Stimulated activated CD8-positive, alpha-beta memory T cell treated with anti-CD3 and anti-CD28 coated beads, Interleukin-2, amount 100 ng/mL, for 48 hours (primary cell): ENCODE results near the gene GNG12.
"Not testable (repeated sequence)": the region's sequence is repeated elsewhere in the genome, so short reads cannot be mapped to it uniquely, and the experiment has no call there.

ENCODE experiments used
- DNase-seq, 2 donors: peaks; one replicate each; pipeline ENCODE4 v3.0.0-alpha.2; 2020; ENCODE audit warnings: low read depth in 2 of 2

The GNG12 gene

GRCh38 chr1:67733681-67734322 lies 99.5 kb downstream of the GNG12 start:
- no peak for DNase-seq

GRCh38 chr1:67732750-67733151 lies 100.5 kb downstream of the GNG12 start:
- no peak for DNase-seq

GRCh38 chr1:67731322-67731721 lies 101.9 kb downstream of the GNG12 start:
- DNase-seq, result no peak

GRCh38 chr1:67730312-67730711 lies 103.0 kb downstream of the GNG12 start:
- DNase-seq, result not testable (repeated sequence)

GRCh38 chr1:67729872-67730271 lies 103.4 kb downstream of the GNG12 start:
- no peak for DNase-seq

GRCh38 chr1:67726224-67726623 lies 107.0 kb downstream of the GNG12 start:
- DNase-seq, result no peak

GRCh38 chr1:67724928-67725560 lies 108.2 kb downstream of the GNG12 start:
- DNase-seq, result no peak

GRCh38 chr1:67723620-67724019 lies 109.6 kb downstream of the GNG12 start:
- DNase-seq, result no peak

- no peak for DNase-seq
Observed at GRCh38 chr1:67723126-67723525, 110.1 kb downstream of the GNG12 start.

GRCh38 chr1:67722292-67722944 lies 110.8 kb downstream of the GNG12 start:
- DNase-seq, result no peak

- DNase-seq, result no peak
Observed at GRCh38 chr1:67721650-67722291, 111.5 kb downstream of the GNG12 start.

GRCh38 chr1:67721112-67721511 lies 112.2 kb downstream of the GNG12 start:
- no peak for DNase-seq

GRCh38 chr1:67719329-67720196 lies 113.7 kb downstream of the GNG12 start:
- no peak for DNase-seq

- DNase-seq, result no peak
Observed at GRCh38 chr1:67717876-67718275, 115.4 kb downstream of the GNG12 start.

- DNase-seq, result no peak
Observed at GRCh38 chr1:67716800-67717199, 116.5 kb downstream of the GNG12 start.

- no peak for DNase-seq
Observed at GRCh38 chr1:67715819-67716218, 117.4 kb downstream of the GNG12 start.

GRCh38 chr1:67713057-67713846 lies 120.0 kb downstream of the GNG12 start:
- DNase-seq, result no peak

- no peak for DNase-seq
Observed at GRCh38 chr1:67711855-67712212, 121.4 kb downstream of the GNG12 start.

GRCh38 chr1:67711158-67711854 lies 122.0 kb downstream of the GNG12 start:
- DNase-seq, result no peak

- no peak for DNase-seq
Observed at GRCh38 chr1:67710417-67710816, 122.8 kb downstream of the GNG12 start.
